ENCODE results near the gene GABRP.
"Not testable (repeated sequence)": the region's sequence is repeated elsewhere in the genome, so short reads cannot be mapped to it uniquely, and the experiment has no call there.

GABRP gene

GRCh38 chr5:170791325-170791954, 7.9 kb downstream of the GABRP start:
- in situ Hi-C loops (cut with HindIII; ENCODE audit: low sequenced_read_pairs): no loop called here

GRCh38 chr5:170792878-170793277, 9.4 kb downstream of the GABRP start:
- in situ Hi-C loops (cut with HindIII; ENCODE audit: low sequenced_read_pairs): no loop called here

DNA sequence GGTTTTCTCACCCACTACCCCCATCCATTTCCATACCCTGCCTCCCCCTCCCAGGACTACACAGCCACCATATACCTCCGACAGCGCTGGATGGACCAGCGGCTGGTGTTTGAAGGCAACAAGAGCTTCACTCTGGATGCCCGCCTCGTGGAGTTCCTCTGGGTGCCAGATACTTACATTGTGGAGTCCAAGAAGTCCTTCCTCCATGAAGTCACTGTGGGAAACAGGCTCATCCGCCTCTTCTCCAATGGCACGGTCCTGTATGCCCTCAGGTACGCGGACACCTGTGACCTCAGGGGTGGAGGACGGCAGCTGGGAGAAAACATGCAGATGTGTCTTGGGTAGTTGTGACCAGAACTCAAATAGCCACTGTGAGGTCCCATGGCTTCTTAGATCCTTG, 11.6 kb downstream of the GABRP start:
- in situ Hi-C loops (cut with HindIII; ENCODE audit: low sequenced_read_pairs): no loop called here

GRCh38 chr5:170805666-170806065, 22.1 kb downstream of the GABRP start:
- in situ Hi-C loops (cut with HindIII; ENCODE audit: low sequenced_read_pairs): no loop called here

DNA sequence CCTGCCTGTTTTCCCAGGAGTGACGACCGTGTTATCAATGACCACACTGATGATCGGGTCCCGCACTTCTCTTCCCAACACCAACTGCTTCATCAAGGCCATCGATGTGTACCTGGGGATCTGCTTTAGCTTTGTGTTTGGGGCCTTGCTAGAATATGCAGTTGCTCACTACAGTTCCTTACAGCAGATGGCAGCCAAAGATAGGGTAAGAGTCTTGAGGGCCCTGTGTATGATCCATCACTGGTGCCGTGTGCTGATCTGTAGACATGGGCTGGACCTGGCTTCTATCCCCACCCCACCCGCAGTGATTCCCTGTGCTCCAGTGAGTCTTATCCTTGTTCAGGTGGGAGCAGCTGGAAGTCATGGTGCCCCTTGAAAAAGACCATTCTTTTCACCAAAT, 26.0 kb downstream of the GABRP start:
- in situ Hi-C loops (cut with HindIII; ENCODE audit: low sequenced_read_pairs): no loop called here

GRCh38 chr5:170811719-170812118, 28.2 kb downstream of the GABRP start:
- in situ Hi-C loops (cut with HindIII; ENCODE audit: low sequenced_read_pairs): no loop called here

GRCh38 chr5:170813231-170813630, 29.7 kb downstream of the GABRP start:
- in situ Hi-C loops (cut with HindIII; ENCODE audit: low sequenced_read_pairs): no loop called here

DNA sequence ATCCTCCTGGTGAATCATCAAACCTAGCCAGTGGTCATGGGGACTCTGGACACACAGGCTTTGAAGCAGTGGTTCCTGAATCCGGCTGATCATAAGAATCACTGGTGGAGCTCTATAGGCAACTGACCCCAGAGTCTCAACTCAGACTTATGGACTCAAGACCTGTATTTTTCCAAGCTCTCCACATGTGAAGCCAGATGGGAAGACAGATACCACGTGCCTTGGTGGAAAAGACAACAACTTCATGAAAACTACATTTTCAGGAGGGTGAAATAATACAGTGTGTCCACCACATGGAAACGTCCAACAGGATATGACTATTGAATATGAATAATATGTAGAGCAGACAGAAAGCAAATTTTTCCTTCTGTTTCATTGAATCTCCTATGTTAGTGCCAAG, 33.7 kb downstream of the GABRP start:
- in situ Hi-C loops (cut with HindIII; ENCODE audit: low sequenced_read_pairs): no loop called here

DNA sequence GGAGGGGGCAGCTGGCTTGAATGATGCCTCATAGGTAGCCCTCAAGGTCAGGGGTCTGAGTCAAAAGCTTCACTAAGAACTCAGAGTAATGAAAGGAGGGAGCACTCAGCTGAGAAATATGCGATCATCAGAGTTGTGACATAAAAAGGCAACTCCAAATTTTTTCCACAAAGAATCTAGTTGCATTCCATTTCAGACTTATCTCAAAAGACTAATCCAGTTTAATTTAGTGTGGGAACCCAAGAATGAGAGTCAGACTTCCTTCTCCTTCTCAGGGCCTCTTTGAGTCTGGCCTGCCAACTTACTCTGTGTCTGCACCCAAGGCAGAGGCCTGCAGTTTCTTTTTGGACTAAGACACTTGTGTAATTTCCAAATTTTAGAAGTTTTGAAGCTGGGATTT, 34.7 kb downstream of the GABRP start:
- in situ Hi-C loops (cut with HindIII; ENCODE audit: low sequenced_read_pairs): no loop called here

DNA sequence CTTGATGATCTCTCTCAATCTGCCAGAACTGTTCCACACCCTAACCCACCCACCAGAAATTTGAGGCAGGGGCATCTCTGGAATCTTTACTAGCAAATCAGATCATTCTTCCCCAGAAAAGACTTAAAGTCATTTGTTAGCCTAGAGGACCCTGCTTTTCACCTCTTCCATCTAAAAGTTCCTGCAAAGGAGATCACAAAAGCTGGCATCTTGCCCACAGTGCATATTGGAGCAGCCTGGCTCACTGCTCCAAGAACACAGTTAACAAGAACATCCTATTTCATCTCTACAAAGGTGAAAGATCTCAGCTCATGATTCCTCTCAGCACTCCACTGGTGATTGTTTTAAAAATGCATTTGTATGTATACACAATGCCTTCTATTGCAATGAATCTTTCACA, 36.3 kb downstream of the GABRP start:
- in situ Hi-C loops (cut with HindIII; ENCODE audit: low sequenced_read_pairs): no loop called here

GRCh38 chr5:170821257-170821800, 37.8 kb downstream of the GABRP start:
- in situ Hi-C loops (cut with HindIII; ENCODE audit: low sequenced_read_pairs): no loop called here

GRCh38 chr5:170826117-170826516, 42.6 kb downstream of the GABRP start:
- in situ Hi-C loops (cut with HindIII; ENCODE audit: low sequenced_read_pairs): no loop called here

GRCh38 chr5:170832241-170832640, 48.7 kb downstream of the GABRP start:
- in situ Hi-C loops (cut with HindIII; ENCODE audit: low sequenced_read_pairs): no loop called here

- in situ Hi-C loops (cut with HindIII; ENCODE audit: low sequenced_read_pairs): not testable (repeated sequence)
Observed at GRCh38 chr5:170833981-170834380, 50.5 kb downstream of the GABRP start.

GRCh38 chr5:170836226-170836625, 52.7 kb downstream of the GABRP start:
- in situ Hi-C loops (cut with HindIII; ENCODE audit: low sequenced_read_pairs): no loop called here

GRCh38 chr5:170843870-170844269, 60.3 kb downstream of the GABRP start:
- in situ Hi-C loops (cut with HindIII; ENCODE audit: low sequenced_read_pairs): no loop called here

GRCh38 chr5:170844651-170845050, 61.1 kb downstream of the GABRP start:
- in situ Hi-C loops (cut with HindIII; ENCODE audit: low sequenced_read_pairs): no loop called here

- in situ Hi-C loops (cut with HindIII; ENCODE audit: low sequenced_read_pairs): no loop called here
Observed at GRCh38 chr5:170846416-170846815, 62.9 kb downstream of the GABRP start.

DNA sequence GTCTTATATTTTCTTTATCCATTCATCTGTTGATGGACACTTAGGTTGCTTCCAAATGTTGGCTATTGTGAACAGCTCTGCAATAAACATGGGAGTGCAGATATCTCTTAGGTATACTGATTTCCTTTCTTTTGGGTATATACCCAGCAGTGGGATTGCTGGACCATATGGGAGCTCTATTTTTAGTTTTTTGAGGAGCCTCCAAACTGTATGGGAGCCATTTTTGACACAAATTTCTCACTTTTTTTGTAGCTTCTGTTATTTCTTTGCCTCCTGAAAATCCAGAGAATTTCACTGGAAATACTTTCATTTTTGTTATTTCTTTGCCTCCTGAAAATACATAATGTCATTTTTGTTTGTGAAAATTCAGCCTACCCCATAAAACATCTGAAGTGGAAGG, 63.3 kb downstream of the GABRP start:
- in situ Hi-C loops (cut with HindIII; ENCODE audit: low sequenced_read_pairs): no loop called here

DNA sequence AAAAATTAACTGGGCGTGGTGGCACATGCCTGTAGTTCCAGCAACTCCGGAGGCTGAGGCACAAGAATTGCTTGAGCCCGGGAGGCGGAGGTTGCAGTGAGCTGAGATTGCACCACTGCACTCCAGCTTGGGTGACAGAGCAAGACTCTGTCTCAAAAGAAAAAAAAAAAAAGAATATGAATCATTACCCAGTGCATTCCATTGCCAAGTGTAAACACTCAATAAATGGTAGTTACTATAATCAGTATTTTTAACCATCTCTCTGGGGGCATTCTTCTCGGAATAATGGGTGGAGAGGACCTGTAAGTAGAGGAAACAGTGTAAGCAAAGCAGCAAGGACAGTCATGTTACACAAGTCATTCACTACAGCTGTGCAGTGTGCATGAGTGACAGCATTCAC, 64.5 kb downstream of the GABRP start:
- in situ Hi-C loops (cut with HindIII; ENCODE audit: low sequenced_read_pairs): no loop called here

DNA sequence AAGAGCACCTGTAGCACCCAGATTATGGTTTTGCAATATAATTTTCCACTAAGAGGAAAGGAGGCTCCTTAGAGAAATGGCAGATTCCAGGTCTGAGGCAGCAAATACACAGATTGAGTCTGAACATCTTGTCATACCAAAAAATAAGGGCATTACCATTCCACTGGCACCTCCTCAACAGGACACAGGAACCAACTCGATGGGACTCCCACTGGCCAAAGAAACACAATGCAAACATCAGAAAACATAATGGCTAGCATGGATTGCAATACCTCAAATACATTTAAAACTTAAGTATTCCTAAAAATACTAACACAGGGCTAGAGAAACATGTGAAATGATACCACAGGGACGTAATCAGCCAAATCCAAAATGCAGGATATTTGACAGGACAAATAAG, 65.8 kb downstream of the GABRP start:
- in situ Hi-C loops (cut with HindIII; ENCODE audit: low sequenced_read_pairs): no loop called here

GRCh38 chr5:170854566-170854965, 71.0 kb downstream of the GABRP start:
- in situ Hi-C loops (cut with HindIII; ENCODE audit: low sequenced_read_pairs): no loop called here

- in situ Hi-C loops (cut with HindIII; ENCODE audit: low sequenced_read_pairs): no loop called here
Observed at GRCh38 chr5:170857066-170857465, 73.5 kb downstream of the GABRP start.

Measured in DLD1 (cell line).